Calu3 (cell line): ENCODE data around the gene HNRNPK. TPM values are rescaled to one million over a fixed set of nuclear protein-coding genes. Genes with fewer than 3 reads are reported as not detected.

Experiments used
- BruUV-seq: library from RNA; stranded (reverse); fragments of 400-500 nt; replicated peaks from 2 replicates; lab custom pipeline; 2021; lab: Mats Ljungman, UMichigan
- CTCF ChIA-PET: fragments of 300-600 bp; sonication (Branson Sonifier 250); formaldehyde crosslinking; loops from one replicate; lab custom pipeline; 2022; ENCODE audit warnings: antibody characterized with exemption; lab: Charles Lee
- DNase-seq: peaks from one replicate; pipeline ENCODE4 v3.0.0; 2022
- H3K27ac Mint-ChIP-seq: one replicate; pipeline ENCODE4 v1.8.0; 2022; ENCODE audit warnings: mixed read lengths; ENCODE audit not compliant: unreplicated experiment
- H3K27me3 Mint-ChIP-seq: one replicate; pipeline ENCODE4 v1.8.0; 2022; ENCODE audit warnings: mixed read lengths; ENCODE audit not compliant: unreplicated experiment
- H3K36me3 Mint-ChIP-seq: one replicate; pipeline ENCODE4 v1.8.0; 2022; ENCODE audit warnings: mild to moderate bottlenecking, moderate library complexity, mixed read lengths; ENCODE audit not compliant: insufficient read depth, unreplicated experiment
- H3K4me1 Mint-ChIP-seq: one replicate; pipeline ENCODE4 v1.8.0; 2022; ENCODE audit warnings: mild to moderate bottlenecking, low read depth, mixed read lengths; ENCODE audit not compliant: unreplicated experiment
- H3K4me3 Mint-ChIP-seq: one replicate; pipeline ENCODE4 v1.8.0; 2022; ENCODE audit warnings: mild to moderate bottlenecking, low read depth, moderate library complexity, mixed read lengths; ENCODE audit not compliant: unreplicated experiment
- H3K9me3 Mint-ChIP-seq: one replicate; pipeline ENCODE4 v1.8.0; 2022; ENCODE audit warnings: low read depth, mixed read lengths; ENCODE audit not compliant: unreplicated experiment
- CTCF ChIP-seq: fragments of 200-600 bp; IDR thresholded peaks from one replicate; pipeline ENCODE4 v1.8.0; 2022; ENCODE audit warnings: antibody characterized with exemption; ENCODE audit not compliant: unreplicated experiment
- intact Hi-C: fragments of 100-400 bp; cut with micrococcal nuclease; formaldehyde crosslinking; loops from one replicate; pipeline ENCODE4 v1.10.0; 2022; ENCODE audit not compliant: unreplicated experiment
- total RNA-seq: library from RNA; stranded (reverse); gene quantifications from 2 replicates; pipeline ENCODE4 v1.2.3, GENCODE V29; 2022

The HNRNPK gene
- total RNA-seq, 1 experiment from 2014 or later: 543 TPM

- no peak overlapping the region for H3K4me3 Mint-ChIP-seq
- CTCF ChIA-PET: interaction anchor here (0.7 to 0.9 kb wide), 4 partner anchors 18 to 547 kb away, joined by 3 to 8 read pairs (median 4); no protein-coding TSS in a partner anchor
- no peaks in the 10 kb centered on the region for H3K27me3 Mint-ChIP-seq
- H3K9me3 Mint-ChIP-seq: no peaks in the 10 kb centered on the region
- H3K4me1 Mint-ChIP-seq: peaks cover 33% of the 10 kb centered on the region
- intact Hi-C loops: no loop called here
- no peak for TF ChIP-seq CTCF
- H3K27ac Mint-ChIP-seq: no peak overlapping the region
- H3K36me3 Mint-ChIP-seq: no peaks in the 10 kb centered on the region
- peak; percentile 6 for DNase-seq
- no TSS peak for BruUV-seq
These were observed 45.3 kb downstream of the HNRNPK start for GRCh38 chr9:83934569-83935275.

- intact Hi-C loops: no loop called here
- Mint-ChIP-seq H3K4me1 (peaks cover 33% of the 10 kb centered on the region), H3K27ac (no peak overlapping the region)
These were observed 46.2 kb downstream of the HNRNPK start for GRCh38 chr9:83933790-83934189.

GRCh38 chr9:83932851-83933250 lies 47.2 kb downstream of the HNRNPK start:
- CTCF ChIA-PET: interaction anchor here (0.7 kb wide), 1 partner anchor 29 kb away, joined by 4 read pairs; no protein-coding TSS in a partner anchor
- peaks cover 37% of the 10 kb centered on the region for H3K4me1 Mint-ChIP-seq
- DNase-seq: no peak
- H3K4me3 Mint-ChIP-seq: no peak overlapping the region
- BruUV-seq: no TSS peak
- H3K36me3 Mint-ChIP-seq: no peaks in the 10 kb centered on the region
- intact Hi-C loops: no loop called here
- H3K9me3 Mint-ChIP-seq: no peaks in the 10 kb centered on the region
- no peak for TF ChIP-seq CTCF
- no peaks in the 10 kb centered on the region for H3K27me3 Mint-ChIP-seq
- no peak overlapping the region for H3K27ac Mint-ChIP-seq

More at GRCh38 chr9:83933790-83934189, 46.2 kb downstream of the HNRNPK start:
- Mint-ChIP-seq H3K9me3 (no peaks in the 10 kb centered on the region), H3K4me3 (no peak overlapping the region), H3K27me3 (no peaks in the 10 kb centered on the region), H3K36me3 (no peaks in the 10 kb centered on the region)
- TF ChIP-seq CTCF: no peak
- CTCF ChIA-PET: no interaction called here
- no peak for DNase-seq
- no TSS peak for BruUV-seq

- Mint-ChIP-seq H3K9me3 (no peaks in the 10 kb centered on the region), H3K36me3 (no peaks in the 10 kb centered on the region), H3K27ac (no peak overlapping the region), H3K4me1 (peaks cover 41% of the 10 kb centered on the region), H3K4me3 (no peak overlapping the region), H3K27me3 (no peaks in the 10 kb centered on the region)
- CTCF ChIA-PET: no interaction called here
- DNase-seq: no peak
- intact Hi-C loops: no loop called here
- no TSS peak for BruUV-seq
- TF ChIP-seq CTCF: no peak
These were observed 48.0 kb downstream of the HNRNPK start for GRCh38 chr9:83932011-83932410.
